DOHH2 (cell line): ENCODE data around the gene ATAD3B.

Experiments
- EZH2phosphoT487 ChIP-seq: fragments of 200-600 bp; sonication (generic); IDR thresholded peaks from 2 replicates; pipeline ENCODE4 v1.6.1; 2017; ENCODE audit warnings: borderline replicate concordance, mild to moderate bottlenecking, antibody characterized with exemption, low read length, moderate library complexity, mixed read lengths
- TF ChIP-seq, protein P1 (sequence below): fragments of 200-600 bp; sonication (generic); IDR thresholded peaks from one replicate; pipeline ENCODE4 v1.5.1; 2014; ENCODE audit warnings: antibody characterized with exemption, mild to moderate bottlenecking, low read depth, low read length; ENCODE audit not compliant: poor library complexity, severe bottlenecking

DNA sequence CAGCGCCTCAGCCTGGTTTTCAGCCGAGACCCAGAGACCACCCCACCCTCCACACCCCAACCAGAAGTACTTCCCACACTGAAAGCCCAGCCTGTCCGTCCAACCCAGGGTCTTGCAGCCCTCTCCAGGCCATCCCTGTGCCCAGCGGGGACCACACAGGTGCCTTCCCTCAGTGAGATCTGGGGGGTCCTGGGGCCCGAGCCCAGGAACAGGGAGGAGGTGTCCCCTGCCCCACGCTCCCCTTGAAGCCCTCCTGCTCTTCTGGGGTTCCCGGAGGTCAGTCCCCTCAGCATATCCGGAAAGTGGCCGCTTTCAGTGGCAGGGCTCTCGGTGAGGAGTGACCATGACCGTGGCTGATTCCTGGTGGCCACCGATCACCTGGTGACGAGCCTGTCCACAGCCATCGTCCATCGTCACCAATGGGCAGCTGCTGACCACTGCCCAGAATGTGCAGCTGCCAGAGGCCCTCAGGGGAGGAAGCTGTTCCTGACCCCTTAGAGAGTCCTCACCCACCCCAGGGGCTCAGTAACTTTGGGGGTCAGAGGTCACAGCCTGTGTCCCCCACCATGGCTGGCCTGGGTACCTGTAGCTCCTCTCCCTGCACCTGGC, 65.5 kb downstream of the ATAD3B start:
- no peak for TF ChIP-seq EZH2phosphoT487
- TF ChIP-seq, protein P1, sequence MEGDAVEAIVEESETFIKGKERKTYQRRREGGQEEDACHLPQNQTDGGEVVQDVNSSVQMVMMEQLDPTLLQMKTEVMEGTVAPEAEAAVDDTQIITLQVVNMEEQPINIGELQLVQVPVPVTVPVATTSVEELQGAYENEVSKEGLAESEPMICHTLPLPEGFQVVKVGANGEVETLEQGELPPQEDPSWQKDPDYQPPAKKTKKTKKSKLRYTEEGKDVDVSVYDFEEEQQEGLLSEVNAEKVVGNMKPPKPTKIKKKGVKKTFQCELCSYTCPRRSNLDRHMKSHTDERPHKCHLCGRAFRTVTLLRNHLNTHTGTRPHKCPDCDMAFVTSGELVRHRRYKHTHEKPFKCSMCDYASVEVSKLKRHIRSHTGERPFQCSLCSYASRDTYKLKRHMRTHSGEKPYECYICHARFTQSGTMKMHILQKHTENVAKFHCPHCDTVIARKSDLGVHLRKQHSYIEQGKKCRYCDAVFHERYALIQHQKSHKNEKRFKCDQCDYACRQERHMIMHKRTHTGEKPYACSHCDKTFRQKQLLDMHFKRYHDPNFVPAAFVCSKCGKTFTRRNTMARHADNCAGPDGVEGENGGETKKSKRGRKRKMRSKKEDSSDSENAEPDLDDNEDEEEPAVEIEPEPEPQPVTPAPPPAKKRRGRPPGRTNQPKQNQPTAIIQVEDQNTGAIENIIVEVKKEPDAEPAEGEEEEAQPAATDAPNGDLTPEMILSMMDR, result no peak
